Gastrocnemius medialis (tissue), 4 donors: ENCODE results near the gene IFI27L2. TPM values are rescaled to one million over a fixed set of nuclear protein-coding genes. Genes with fewer than 3 reads are reported as not detected.

Source experiments
- ATAC-seq, 2 donors: fragments of 150-250 bp; one replicate each; pipeline ENCODE4 v1.9.1; 2016
- DNase-seq, 2 donors: peaks; one replicate each; pipeline ENCODE4 v3.0.0-alpha.2; 2019
- H3K27ac ChIP-seq, 4 donors: fragments of 200-600 bp; sonication (generic); 1 replicate in 1 of 4; 2 replicates in 3 of 4; pipeline ENCODE4 v1.5.1; 2016 to 2018; ENCODE audit warnings: mild to moderate bottlenecking in 2 of 4, moderate library complexity in 1 of 4
- H3K27me3 ChIP-seq, 3 donors: fragments of 200-600 bp; sonication (generic) in 2 of 3; 1 replicate in 1 of 3; 2 replicates in 2 of 3; pipeline versions ENCODE4 v1.5.1 to v1.6.0; 2016 to 2019; ENCODE audit warnings: mild to moderate bottlenecking in 1 of 3, moderate library complexity in 1 of 3
- H3K36me3 ChIP-seq, 2 donors: fragments of 200-600 bp; sonication (generic) in 1 of 2; one replicate each; pipeline ENCODE4 v1.5.1; 2017 to 2018
- H3K4me1 ChIP-seq, 2 donors: fragments of 200-600 bp; sonication (generic) in 1 of 2; one replicate each; pipeline ENCODE4 v1.5.1; 2016 to 2017; ENCODE audit warnings: mild to moderate bottlenecking in 2 of 2
- H3K4me3 ChIP-seq, 4 donors: fragments of 200-600 bp; sonication (generic) in 3 of 4; 1 replicate in 1 of 4; 2 replicates in 3 of 4; pipeline ENCODE4 v1.5.1; 2016 to 2019; ENCODE audit warnings: mild to moderate bottlenecking in 2 of 4
- H3K9me3 ChIP-seq, 3 donors: fragments of 200-600 bp; sonication (generic) in 2 of 3; 1 replicate in 1 of 3; 2 replicates in 2 of 3; pipeline ENCODE4 v1.5.1; 2016 to 2019
- CTCF ChIP-seq, 5 experiments: fragments of 450-650 bp in 3 of 5; fragments of 200-600 bp in 2 of 5; sonication (generic) in 2 of 5; IDR thresholded peaks in 4 of 5; conservative IDR thresholded peaks in 1 of 5; 1 replicate in 4 of 5; 2 replicates in 1 of 5; pipeline ENCODE4 v1.5.1; 2016 to 2019; ENCODE audit warnings: antibody characterized with exemption in 5 of 5, mild to moderate bottlenecking in 3 of 5, moderate library complexity in 3 of 5
- POLR2A ChIP-seq, 2 donors: fragments of 450-650 bp; IDR thresholded peaks; one replicate each; pipeline ENCODE4 v1.6.1; 2017; ENCODE audit warnings: antibody characterized with exemption in 2 of 2, mild to moderate bottlenecking in 2 of 2, moderate library complexity in 2 of 2
- in situ Hi-C, 4 donors: fragments of 200-750 bp; cut with MboI; loops; one replicate each; pipeline versions ENCODE4 v1.15.0 to v1.8.0; 2017; ENCODE audit warnings: low sequenced_read_pairs in 4 of 4
- intact Hi-C: fragments of 100-400 bp; cut with DNase I; formaldehyde crosslinking; loops from one replicate; pipeline ENCODE4 v1.15.1; 2023; ENCODE audit warnings: low total_unique reads
- total RNA-seq, 4 donors: library from RNA; depleted of rRNA; stranded (reverse); fragments of >200 nt; gene quantifications; one replicate each; pipeline versions ENCODE4 v1.1.0 to v1.2.3, GENCODE V29; 2016

The IFI27L2 gene
- total RNA-seq, 4 donors from 2014 or later: 1.1 to 9.1 (median 3.3) TPM

- TF ChIP-seq POLR2A (IDR thresholded peaks at IDR 0.05) (no peak), CTCF (IDR thresholded peaks at IDR 0.05 in 4 of 5, conservative IDR thresholded peaks at IDR 0.05 in 1 of 5) (no peak)
Observed at GRCh38 chr14:94093418-94093817, 36.0 kb downstream of the IFI27L2 start.

GRCh38 chr14:94089479-94089878 is 39.9 kb downstream of the IFI27L2 start:
- H3K9me3 ChIP-seq: no peaks in the 10 kb centered on the region
- no peaks in the 10 kb centered on the region for H3K27me3 ChIP-seq
- H3K36me3 ChIP-seq: no peaks in the 10 kb centered on the region
- ATAC-seq (no peak), DNase-seq (no peak)
- TF ChIP-seq CTCF (IDR thresholded peaks at IDR 0.05 in 4 of 5, conservative IDR thresholded peaks at IDR 0.05 in 1 of 5) (no peak), POLR2A (IDR thresholded peaks at IDR 0.05) (no peak)
- in situ Hi-C loops: no loop called here
- intact Hi-C loops: no loop called here
- no peak overlapping the region for H3K27ac ChIP-seq
- no peaks in the 10 kb centered on the region for H3K4me1 ChIP-seq
- no peak overlapping the region for H3K4me3 ChIP-seq

More at GRCh38 chr14:94093418-94093817, 36.0 kb downstream of the IFI27L2 start:
- Histone ChIP-seq H3K9me3 (no peaks in the 10 kb centered on the region), H3K4me1 (no peaks in the 10 kb centered on the region), H3K36me3 (no peaks in the 10 kb centered on the region), H3K27ac (no peak overlapping the region), H3K27me3 (no peaks in the 10 kb centered on the region), H3K4me3 (no peak overlapping the region)
- in situ Hi-C loops: no loop called here
- no peak for ATAC-seq
- intact Hi-C loops: no loop called here
- no peak for DNase-seq

GRCh38 chr14:94088516-94088915 is 40.9 kb downstream of the IFI27L2 start:
- intact Hi-C loops: no loop called here
- ATAC-seq (no peak), DNase-seq (no peak)
- Histone ChIP-seq H3K36me3 (no peaks in the 10 kb centered on the region), H3K9me3 (no peaks in the 10 kb centered on the region), H3K27me3 (no peaks in the 10 kb centered on the region), H3K4me1 (no peaks in the 10 kb centered on the region), H3K27ac (no peak overlapping the region), H3K4me3 (no peak overlapping the region)
- in situ Hi-C loops: no loop called here
- TF ChIP-seq CTCF (IDR thresholded peaks at IDR 0.05 in 4 of 5, conservative IDR thresholded peaks at IDR 0.05 in 1 of 5): no peak
- TF ChIP-seq POLR2A (IDR thresholded peaks at IDR 0.05): no peak

- no peaks in the 10 kb centered on the region for H3K36me3 ChIP-seq
- ATAC-seq (no peak), DNase-seq (no peak)
- no peaks in the 10 kb centered on the region for H3K4me1 ChIP-seq
- no peaks in the 10 kb centered on the region for H3K27me3 ChIP-seq
- TF ChIP-seq CTCF (IDR thresholded peaks at IDR 0.05 in 4 of 5, conservative IDR thresholded peaks at IDR 0.05 in 1 of 5): no peak
- no peak for TF ChIP-seq POLR2A (IDR thresholded peaks at IDR 0.05)
- in situ Hi-C loops (no loop called here), intact Hi-C loops (no loop called here)
- H3K27ac ChIP-seq: no peak overlapping the region
- H3K9me3 ChIP-seq: no peaks in the 10 kb centered on the region
- no peak overlapping the region for H3K4me3 ChIP-seq
Observed at GRCh38 chr14:94087891-94088290, 41.5 kb downstream of the IFI27L2 start.

- no peaks in the 10 kb centered on the region for H3K9me3 ChIP-seq
- TF ChIP-seq POLR2A (IDR thresholded peaks at IDR 0.05): no peak
- TF ChIP-seq CTCF (IDR thresholded peaks at IDR 0.05 in 4 of 5, conservative IDR thresholded peaks at IDR 0.05 in 1 of 5): no peak
- in situ Hi-C loops (no loop called here), intact Hi-C loops (loop anchor here (1.0 to 5.0 kb wide), 3 partner anchors 46 to 93 kb away; partner anchors contain the start of genes IFI27L2, OTUB2 and PPP4R4)
- peak overlapping the region; percentile 84 to 95 (median 94) for H3K4me3 ChIP-seq
- H3K27me3 ChIP-seq: no peaks in the 10 kb centered on the region
- ATAC-seq: peak; percentile 22 to 26
- DNase-seq: no peak
- peaks cover 0 to 17% of the 10 kb centered on the region in 2 donors for H3K36me3 ChIP-seq
- H3K4me1 ChIP-seq: peaks cover 41 to 45% of the 10 kb centered on the region in 2 donors
- H3K27ac ChIP-seq: peak overlapping the region; percentile 90 to 97 (median 95)
Observed at GRCh38 chr14:94081386-94081820, 48.0 kb downstream of the IFI27L2 start.
